ENCODE measurements around the gene CHD1. TPM values are rescaled to one million over a fixed set of nuclear protein-coding genes. Genes with fewer than 3 reads are reported as not detected.

The CHD1 gene
- total and polyA plus RNA-seq, 2 experiments from 2014 or later = 11.4 to 47.2 TPM

DNA sequence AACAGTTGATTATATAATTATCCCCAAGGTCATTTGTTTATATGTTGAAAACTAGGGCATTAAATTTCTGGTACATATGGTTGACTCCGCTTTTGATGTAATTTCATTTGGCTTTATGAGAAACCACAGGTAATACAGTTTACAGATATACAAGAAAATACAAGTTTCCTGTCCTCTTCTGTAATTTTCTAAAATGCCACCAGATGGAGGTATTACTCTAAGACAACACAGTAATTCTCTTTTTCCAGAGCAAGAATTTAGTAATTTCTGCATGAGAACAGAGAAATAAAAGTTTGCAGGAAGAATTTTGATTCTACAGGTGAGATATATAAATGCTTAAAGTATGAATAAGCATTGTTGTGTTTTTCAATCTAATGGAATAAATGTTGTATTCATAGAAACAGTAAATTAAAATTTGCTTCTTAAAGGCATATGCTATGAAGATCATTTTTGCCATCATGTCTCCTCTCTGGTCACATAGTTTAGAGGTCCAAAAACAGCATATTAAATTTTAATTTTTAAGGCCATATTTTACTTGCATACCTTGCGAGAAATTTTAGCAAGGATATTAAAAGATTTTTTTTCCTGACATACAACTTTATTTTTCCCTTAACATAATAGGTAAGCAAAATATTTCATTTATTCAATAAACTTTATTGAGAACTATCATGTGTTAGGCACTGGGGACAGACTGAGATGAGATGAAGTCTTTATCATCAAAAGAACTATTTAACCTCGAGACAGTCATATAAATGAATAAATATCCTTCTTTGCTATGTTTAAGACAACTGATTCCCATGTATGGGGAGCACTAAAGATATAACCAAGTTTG is 22.7 kb downstream of the CHD1 start:
- Histone ChIP-seq H3K36me3 (peaks cover 24% of the 10 kb centered on the region), H3K27me3 (no peaks in the 10 kb centered on the region), H3K9me3 (ENCODE audit: low read depth) (no peaks in the 10 kb centered on the region), H3K4me3 (no peak overlapping the region), H3K4me1 (ENCODE audit: low read depth) (no peaks in the 10 kb centered on the region), H3K27ac (peak overlapping the region; percentile 37)
- TF ChIP-seq CTCF (IDR thresholded peaks at IDR 0.05; ENCODE audit: low read depth, low read length) = peak; percentile 61
- peak; percentile 31 to 66 for DNase-seq (ENCODE audit: low read depth in 1 of 2, low spot score in 1 of 2)

GRCh38 chr5:98904780-98905179 is 24.0 kb downstream of the CHD1 start:
- no peaks in the 10 kb centered on the region for H3K27me3 ChIP-seq
- H3K4me1 ChIP-seq (ENCODE audit: low read depth) = no peaks in the 10 kb centered on the region
- peaks cover 36% of the 10 kb centered on the region for H3K36me3 ChIP-seq
- no peak for TF ChIP-seq CTCF (IDR thresholded peaks at IDR 0.05; ENCODE audit: low read depth, low read length)
- DNase-seq (ENCODE audit: low read depth in 1 of 2, low spot score in 1 of 2) = no peak
- no peak overlapping the region for H3K4me3 ChIP-seq
- no peak overlapping the region for H3K27ac ChIP-seq
- no peaks in the 10 kb centered on the region for H3K9me3 ChIP-seq (ENCODE audit: low read depth)

DNA sequence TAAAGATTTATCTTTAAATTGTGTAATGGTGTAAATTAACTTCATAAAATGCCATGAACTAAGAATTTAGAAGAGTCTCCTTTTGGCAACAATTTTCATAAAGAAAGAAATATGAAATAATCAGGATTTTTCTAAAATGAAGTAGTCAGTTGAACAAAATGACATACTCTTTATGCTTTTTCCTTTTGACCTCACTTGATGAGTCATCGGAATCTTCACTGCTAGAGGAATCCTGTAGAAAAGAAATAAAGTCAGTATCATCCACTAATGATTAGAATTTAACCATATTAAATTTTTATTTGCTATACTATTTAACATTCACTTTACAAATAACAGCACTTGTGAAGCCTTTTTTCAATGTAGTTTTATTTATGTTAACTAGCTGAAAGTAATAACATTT is 26.1 kb downstream of the CHD1 start:
- DNase-seq (ENCODE audit: low read depth in 1 of 2, low spot score in 1 of 2) = peak in 1 of 2 donors; percentile 25
- no peaks in the 10 kb centered on the region for H3K27me3 ChIP-seq
- H3K27ac ChIP-seq = no peak overlapping the region
- no peaks in the 10 kb centered on the region for H3K9me3 ChIP-seq (ENCODE audit: low read depth)
- H3K4me1 ChIP-seq (ENCODE audit: low read depth) = no peaks in the 10 kb centered on the region
- no peak overlapping the region for H3K4me3 ChIP-seq
- TF ChIP-seq CTCF (IDR thresholded peaks at IDR 0.05; ENCODE audit: low read depth, low read length) = no peak
- peaks cover 56% of the 10 kb centered on the region for H3K36me3 ChIP-seq

GRCh38 chr5:98899456-98899855 is 29.4 kb downstream of the CHD1 start:
- no peaks in the 10 kb centered on the region for H3K27me3 ChIP-seq
- H3K27ac ChIP-seq = no peak overlapping the region

GRCh38 chr5:98898743-98899142 is 30.1 kb downstream of the CHD1 start:
- no peak for DNase-seq (ENCODE audit: low read depth in 1 of 2, low spot score in 1 of 2)
- no peak overlapping the region for H3K4me3 ChIP-seq
- no peaks in the 10 kb centered on the region for H3K9me3 ChIP-seq (ENCODE audit: low read depth)
- H3K36me3 ChIP-seq = peaks cover 83% of the 10 kb centered on the region
- no peaks in the 10 kb centered on the region for H3K4me1 ChIP-seq (ENCODE audit: low read depth)
- H3K27ac ChIP-seq = no peak overlapping the region
- no peaks in the 10 kb centered on the region for H3K27me3 ChIP-seq
- TF ChIP-seq CTCF (IDR thresholded peaks at IDR 0.05; ENCODE audit: low read depth, low read length) = no peak

More at GRCh38 chr5:98899456-98899855, 29.4 kb downstream of the CHD1 start:
- TF ChIP-seq CTCF (IDR thresholded peaks at IDR 0.05; ENCODE audit: low read depth, low read length) = no peak
- no peak for DNase-seq (ENCODE audit: low read depth in 1 of 2, low spot score in 1 of 2)
- Histone ChIP-seq H3K4me1 (ENCODE audit: low read depth) (no peaks in the 10 kb centered on the region), H3K9me3 (ENCODE audit: low read depth) (no peaks in the 10 kb centered on the region), H3K4me3 (no peak overlapping the region), H3K36me3 (peaks cover 77% of the 10 kb centered on the region)

All from cardiac muscle cell (in vitro differentiated cells and primary cell).